ENCODE data around the gene ZIM2. TPM values are rescaled to one million over a fixed set of nuclear protein-coding genes. Genes with fewer than 3 reads are reported as not detected.

Gene ZIM2
- total RNA-seq, 1 donor from 2014 or later: not detected

DNA sequence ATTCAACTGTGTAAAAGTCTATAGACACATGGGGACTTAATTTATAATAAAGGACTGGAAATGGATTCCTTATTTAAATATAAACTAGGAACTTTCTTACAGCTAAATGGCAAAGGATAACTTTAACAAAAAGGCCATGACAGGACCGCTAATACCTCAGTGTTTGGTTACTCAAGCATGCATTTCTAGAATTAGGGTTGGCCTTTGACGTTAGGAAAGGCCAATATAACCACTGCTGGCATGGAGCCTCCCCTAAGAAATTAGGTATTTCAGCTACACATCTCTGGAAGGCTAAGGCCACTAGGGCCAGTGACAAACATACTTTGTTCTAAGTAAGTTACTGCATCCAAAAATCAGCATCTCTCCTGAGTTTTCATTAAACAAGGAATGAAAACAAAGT is 9.3 kb downstream of the ZIM2 start:
- H3K27ac Mint-ChIP-seq (ENCODE audit: unreplicated experiment): no peak overlapping the region
- peaks cover 10% of the 10 kb centered on the region for H3K9me3 Mint-ChIP-seq (ENCODE audit: unreplicated experiment)
- H3K36me3 Mint-ChIP-seq (ENCODE audit: unreplicated experiment): peaks cover 19% of the 10 kb centered on the region
- peaks cover 2% of the 10 kb centered on the region for H3K27me3 Mint-ChIP-seq (ENCODE audit: unreplicated experiment)
- H3K4me1 Mint-ChIP-seq (ENCODE audit: low read depth, unreplicated experiment): no peaks in the 10 kb centered on the region
- no peak for DNase-seq
- H3K4me3 Mint-ChIP-seq (ENCODE audit: unreplicated experiment): no peak overlapping the region
- TF ChIP-seq CTCF (IDR thresholded peaks at IDR 0.05; ENCODE audit: partially characterized antibody, unreplicated experiment): no peak

DNA sequence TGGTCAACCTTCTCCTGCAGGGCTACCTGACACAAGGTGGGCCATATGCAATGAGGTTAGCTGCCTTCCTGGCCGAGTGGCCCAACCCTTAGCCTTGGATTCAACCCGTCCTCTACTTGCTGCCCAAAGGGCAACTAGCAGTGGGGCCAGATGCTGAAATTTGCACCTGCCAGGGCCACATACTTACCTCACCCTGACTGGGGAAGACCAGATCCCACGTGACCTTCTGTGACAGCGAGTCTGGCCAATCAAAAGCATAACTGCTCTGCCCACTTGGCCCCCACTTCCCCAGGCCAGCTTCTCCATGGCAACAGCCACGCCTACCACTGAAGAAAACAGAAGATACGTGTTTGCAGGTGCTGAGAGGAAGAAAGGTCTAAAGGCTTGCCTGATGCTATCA is 10.9 kb downstream of the ZIM2 start:
- peaks cover 8% of the 10 kb centered on the region for H3K9me3 Mint-ChIP-seq (ENCODE audit: unreplicated experiment)
- DNase-seq: no peak
- H3K4me1 Mint-ChIP-seq (ENCODE audit: low read depth, unreplicated experiment): no peaks in the 10 kb centered on the region
- no peak overlapping the region for H3K27ac Mint-ChIP-seq (ENCODE audit: unreplicated experiment)
- H3K36me3 Mint-ChIP-seq (ENCODE audit: unreplicated experiment): peaks cover 6% of the 10 kb centered on the region
- peaks cover 2% of the 10 kb centered on the region for H3K27me3 Mint-ChIP-seq (ENCODE audit: unreplicated experiment)
- H3K4me3 Mint-ChIP-seq (ENCODE audit: unreplicated experiment): no peak overlapping the region
- no peak for TF ChIP-seq CTCF (IDR thresholded peaks at IDR 0.05; ENCODE audit: partially characterized antibody, unreplicated experiment)

DNA sequence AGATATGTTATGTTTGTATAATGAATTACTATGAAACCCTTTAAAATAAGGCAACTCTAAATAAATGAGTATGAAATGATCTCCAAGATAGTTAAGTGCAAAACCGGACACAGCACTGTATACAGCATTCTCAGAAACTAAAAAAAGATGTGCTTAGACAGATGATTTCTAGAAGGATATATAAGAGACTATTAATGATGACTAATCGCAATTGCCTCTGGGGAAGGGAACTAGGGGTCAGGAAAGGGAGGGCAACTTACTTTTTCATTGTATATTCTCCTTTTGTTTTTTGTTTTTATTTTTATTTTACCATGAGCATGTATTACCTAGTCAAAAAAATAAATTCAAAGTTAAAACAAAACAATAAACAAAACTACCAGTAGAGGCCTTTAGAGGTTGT is 12.8 kb downstream of the ZIM2 start:
- Mint-ChIP-seq H3K27ac (ENCODE audit: unreplicated experiment) (no peak overlapping the region), H3K27me3 (ENCODE audit: unreplicated experiment) (no peaks in the 10 kb centered on the region), H3K4me1 (ENCODE audit: low read depth, unreplicated experiment) (no peaks in the 10 kb centered on the region), H3K36me3 (ENCODE audit: unreplicated experiment) (peaks cover 11% of the 10 kb centered on the region), H3K4me3 (ENCODE audit: unreplicated experiment) (no peak overlapping the region), H3K9me3 (ENCODE audit: unreplicated experiment) (peaks cover 8% of the 10 kb centered on the region)
- no peak for DNase-seq
- no peak for TF ChIP-seq CTCF (IDR thresholded peaks at IDR 0.05; ENCODE audit: partially characterized antibody, unreplicated experiment)

DNA sequence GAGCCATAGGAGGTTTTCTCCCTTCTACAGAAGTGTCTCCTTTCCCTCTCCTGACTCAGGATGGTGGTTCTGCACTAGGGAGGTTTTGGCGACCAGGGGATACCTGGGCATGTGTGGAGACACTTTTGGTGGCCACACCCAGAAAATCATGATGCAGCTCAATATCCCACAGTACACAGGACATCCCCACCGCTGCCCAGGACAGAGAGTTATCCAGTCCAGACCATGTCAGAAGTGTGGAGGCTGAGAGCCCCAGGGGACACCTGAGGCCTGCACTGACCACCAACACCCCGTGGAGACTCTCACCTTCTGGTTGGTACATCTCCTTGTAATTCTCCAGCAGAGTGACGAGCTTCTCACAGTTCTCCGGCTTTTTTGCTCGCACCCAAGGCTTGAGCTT is 16.6 kb downstream of the ZIM2 start:
- no peak overlapping the region for H3K27ac Mint-ChIP-seq (ENCODE audit: unreplicated experiment)
- no peaks in the 10 kb centered on the region for H3K27me3 Mint-ChIP-seq (ENCODE audit: unreplicated experiment)
- H3K4me3 Mint-ChIP-seq (ENCODE audit: unreplicated experiment): no peak overlapping the region
- peaks cover 7% of the 10 kb centered on the region for H3K9me3 Mint-ChIP-seq (ENCODE audit: unreplicated experiment)
- H3K36me3 Mint-ChIP-seq (ENCODE audit: unreplicated experiment): peaks cover 16% of the 10 kb centered on the region
- DNase-seq: no peak
- TF ChIP-seq CTCF (IDR thresholded peaks at IDR 0.05; ENCODE audit: partially characterized antibody, unreplicated experiment): no peak
- no peaks in the 10 kb centered on the region for H3K4me1 Mint-ChIP-seq (ENCODE audit: low read depth, unreplicated experiment)

GRCh38 chr19:56823417-56823816 is 17.1 kb downstream of the ZIM2 start:
- no peak for TF ChIP-seq CTCF (IDR thresholded peaks at IDR 0.05; ENCODE audit: partially characterized antibody, unreplicated experiment)
- Mint-ChIP-seq H3K27ac (ENCODE audit: unreplicated experiment) (no peak overlapping the region), H3K9me3 (ENCODE audit: unreplicated experiment) (peaks cover 7% of the 10 kb centered on the region), H3K4me1 (ENCODE audit: low read depth, unreplicated experiment) (no peaks in the 10 kb centered on the region), H3K36me3 (ENCODE audit: unreplicated experiment) (peaks cover 15% of the 10 kb centered on the region), H3K27me3 (ENCODE audit: unreplicated experiment) (no peaks in the 10 kb centered on the region), H3K4me3 (ENCODE audit: unreplicated experiment) (no peak overlapping the region)
- no peak for DNase-seq

Measured in glutamatergic neuron (in vitro differentiated cells).